ENCODE results near the gene GLTP.
A peak's percentile ranks its signal among the peaks of the same experiment; 100 is the strongest.
"Not testable (repeated sequence)": the region's sequence is repeated elsewhere in the genome, so short reads cannot be mapped to it uniquely, and the experiment has no call there.

The GLTP gene

DNA sequence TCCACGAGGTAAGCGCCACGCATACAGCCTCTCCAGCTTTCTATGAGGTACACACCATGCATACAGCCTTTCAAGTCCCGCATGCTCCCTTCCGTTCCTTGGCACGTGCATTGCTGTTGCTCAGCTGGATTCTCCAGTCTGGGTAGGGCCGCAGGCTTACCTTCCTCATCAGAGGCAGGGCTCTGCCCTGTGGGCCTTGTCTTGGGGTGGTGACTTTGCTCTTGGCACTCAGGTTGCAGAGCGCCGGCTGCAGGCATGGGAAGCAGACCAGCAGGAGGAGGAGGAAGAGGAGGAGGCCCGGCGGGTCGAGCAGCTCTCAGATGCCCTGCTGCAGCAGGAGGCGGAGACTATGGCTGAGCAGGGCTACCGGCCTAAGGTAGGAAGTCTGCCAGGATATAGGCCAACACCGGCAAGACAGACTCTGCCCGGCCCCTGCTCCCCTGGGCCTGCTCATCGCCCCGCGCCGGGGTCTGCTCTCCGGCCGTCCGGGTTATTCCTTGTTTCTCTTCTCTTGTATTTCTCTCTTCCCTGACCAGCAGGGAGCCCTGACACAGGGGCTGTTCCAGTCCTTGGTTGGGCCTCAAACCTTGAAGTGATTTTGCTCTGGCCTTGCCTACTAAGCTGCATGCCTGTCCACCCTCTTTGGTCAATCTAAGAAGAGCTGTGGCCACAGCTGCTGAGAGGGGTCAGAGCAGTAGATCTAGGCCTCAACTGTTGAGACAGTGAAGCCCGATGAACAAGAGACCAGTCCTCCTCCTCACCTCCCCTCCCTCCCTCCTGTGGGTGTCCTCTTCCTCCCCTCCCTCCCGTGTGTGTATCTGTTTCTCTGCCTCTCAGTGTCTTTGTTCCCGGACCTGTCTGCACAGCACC, 35.1 kb upstream of the GLTP start:
- Mint-ChIP-seq H3K9me3 (no peaks in the 10 kb centered on the region), H3K4me1 (no peaks in the 10 kb centered on the region), H3K27ac (peak overlapping the region; percentile 85), H3K36me3 (peaks cover 94% of the 10 kb centered on the region), H3K4me3 (no peak overlapping the region)
- DNase-seq (ENCODE audit: low spot score in 2 of 2) (no peak), ATAC-seq (no peak)

DNA sequence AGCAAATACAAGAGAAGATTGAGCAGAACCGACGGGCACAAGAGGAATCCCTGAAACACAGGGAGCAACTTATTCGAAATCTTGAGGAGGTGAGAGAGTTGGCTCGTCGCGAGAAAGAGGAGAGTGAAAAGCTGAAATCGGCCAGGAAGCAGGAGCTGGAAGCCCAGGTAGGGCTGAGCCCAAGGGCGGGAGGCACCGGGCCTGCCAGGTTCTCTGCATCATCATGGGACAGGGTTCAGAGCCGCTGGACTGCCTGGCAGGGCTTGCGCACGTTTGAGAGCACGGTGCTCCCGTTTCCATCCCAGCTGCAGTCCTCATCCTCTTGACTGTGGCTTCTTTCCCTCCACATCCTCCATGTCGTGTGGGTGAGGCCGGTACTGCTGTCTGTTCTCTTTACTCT, 34.1 kb upstream of the GLTP start:
- H3K4me1 Mint-ChIP-seq, result no peaks in the 10 kb centered on the region
- H3K4me3 Mint-ChIP-seq, result no peak overlapping the region
- H3K9me3 Mint-ChIP-seq, result no peaks in the 10 kb centered on the region
- peak overlapping the region; percentile 85 for H3K27ac Mint-ChIP-seq
- H3K36me3 Mint-ChIP-seq, result peaks cover 90% of the 10 kb centered on the region
- no peak for ATAC-seq
- no peak for DNase-seq (ENCODE audit: low spot score in 2 of 2)

DNA sequence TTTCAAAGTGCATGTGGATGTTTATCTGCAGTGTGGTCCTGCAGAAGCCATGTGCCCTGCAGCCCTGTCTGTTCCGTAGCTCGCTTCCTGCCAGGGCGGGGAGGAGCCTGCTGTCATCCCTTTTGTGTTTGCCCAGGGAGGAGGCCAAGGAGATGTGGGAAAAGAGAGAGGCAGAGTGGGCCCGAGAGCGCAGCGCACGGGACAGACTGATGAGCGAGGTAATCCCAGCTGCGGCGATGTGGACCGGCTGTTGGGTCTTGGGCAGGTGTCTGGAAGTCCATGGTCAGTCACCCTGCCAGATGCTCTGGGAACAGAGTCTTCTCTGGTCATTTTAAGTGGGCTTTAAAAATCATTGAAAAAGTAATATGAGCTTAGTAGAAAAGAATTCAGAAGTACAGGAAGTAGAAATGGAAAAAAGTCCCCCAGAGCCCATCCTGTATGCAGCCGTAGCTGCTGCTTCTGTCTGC, 32.5 kb upstream of the GLTP start:
- no peak for DNase-seq (ENCODE audit: low spot score in 2 of 2)
- H3K27ac Mint-ChIP-seq, result no peak overlapping the region
- no peak overlapping the region for H3K4me3 Mint-ChIP-seq
- no peaks in the 10 kb centered on the region for H3K9me3 Mint-ChIP-seq
- no peak for ATAC-seq
- peaks cover 88% of the 10 kb centered on the region for H3K36me3 Mint-ChIP-seq
- no peaks in the 10 kb centered on the region for H3K4me1 Mint-ChIP-seq

DNA sequence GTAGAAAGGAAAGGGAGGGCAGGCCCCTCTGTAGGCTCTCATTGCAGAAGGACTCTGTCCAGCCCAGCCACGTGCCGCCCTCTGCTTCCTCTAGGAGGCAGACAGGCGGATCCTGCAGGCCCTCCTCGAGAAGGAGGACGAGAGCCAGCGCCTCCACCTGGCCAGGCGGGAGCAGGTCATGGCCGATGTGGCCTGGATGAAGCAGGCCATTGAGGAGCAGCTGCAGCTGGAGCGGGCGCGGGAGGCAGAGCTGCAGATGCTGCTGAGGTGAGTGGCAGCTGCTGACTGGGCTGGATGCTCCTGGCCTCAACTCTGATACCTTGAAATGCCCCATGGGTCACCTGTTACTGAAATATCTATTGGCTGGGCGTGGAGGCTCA, 30.6 kb upstream of the GLTP start:
- Mint-ChIP-seq H3K4me3 (no peak overlapping the region), H3K27ac (no peak overlapping the region), H3K9me3 (no peaks in the 10 kb centered on the region), H3K4me1 (no peaks in the 10 kb centered on the region), H3K36me3 (peaks cover 88% of the 10 kb centered on the region)
- ATAC-seq (peak; percentile 54), DNase-seq (ENCODE audit: low spot score in 2 of 2) (no peak)

DNA sequence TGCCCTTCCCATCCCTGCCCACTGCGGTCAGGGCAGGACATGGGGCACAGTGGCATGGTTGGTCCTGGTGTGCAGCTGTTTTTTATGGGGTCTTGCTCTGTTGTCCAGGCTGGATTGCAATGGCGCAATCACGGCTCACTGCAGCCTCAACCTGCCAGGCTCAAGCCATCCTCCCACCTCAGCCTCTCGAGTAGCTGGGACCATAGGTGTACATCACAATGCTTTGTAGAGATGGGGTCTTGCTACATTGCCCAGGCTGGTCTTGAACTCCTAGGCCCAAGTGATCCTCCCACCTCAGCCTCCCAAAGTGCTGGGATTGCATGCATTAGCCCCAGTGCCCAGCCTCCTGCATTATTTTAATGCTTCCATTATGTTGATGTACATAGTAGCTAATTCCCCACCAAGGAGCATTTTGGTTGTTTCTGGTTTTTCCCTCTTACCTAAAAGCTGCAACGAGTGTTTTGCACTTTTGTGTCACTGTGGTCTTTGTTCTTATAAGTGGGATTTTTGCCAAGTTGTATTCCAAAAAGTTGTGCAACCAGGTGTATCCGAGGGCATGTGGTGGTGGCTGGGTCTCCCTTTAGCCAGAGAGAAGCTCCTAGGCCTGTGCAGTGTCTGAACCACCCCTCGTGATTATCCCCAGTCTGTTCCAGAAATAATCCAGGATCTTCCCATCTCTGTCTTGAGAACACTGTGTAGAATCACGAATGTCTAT, 30.1 kb upstream of the GLTP start:
- DNase-seq (ENCODE audit: low spot score in 2 of 2) (no peak), ATAC-seq (no peak)
- Mint-ChIP-seq H3K27ac (no peak overlapping the region), H3K4me1 (no peaks in the 10 kb centered on the region), H3K36me3 (peaks cover 88% of the 10 kb centered on the region), H3K9me3 (no peaks in the 10 kb centered on the region), H3K4me3 (no peak overlapping the region)

DNA sequence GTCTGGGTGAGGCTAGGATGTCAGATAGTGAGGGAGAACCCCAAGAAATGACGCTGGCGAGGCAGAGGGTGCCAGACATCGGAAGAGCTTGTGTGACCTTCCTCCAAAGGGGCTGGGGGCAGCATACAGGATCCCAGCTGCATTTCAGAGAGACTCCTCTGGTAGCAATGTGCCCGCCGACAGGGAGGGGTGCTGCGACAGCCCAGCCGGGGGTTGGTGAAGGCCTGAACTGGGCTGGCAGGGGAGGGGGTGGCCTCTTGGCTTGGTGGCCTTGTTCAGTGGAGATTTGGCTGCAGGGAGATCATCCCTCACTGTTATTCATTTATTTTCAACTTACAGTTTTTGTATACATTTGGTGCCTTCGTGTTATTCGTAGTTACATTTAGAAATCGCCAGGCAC, 25.0 kb upstream of the GLTP start:
- Mint-ChIP-seq H3K27ac (peak overlapping the region; percentile 94), H3K36me3 (peaks cover 74% of the 10 kb centered on the region), H3K9me3 (no peaks in the 10 kb centered on the region)

DNA sequence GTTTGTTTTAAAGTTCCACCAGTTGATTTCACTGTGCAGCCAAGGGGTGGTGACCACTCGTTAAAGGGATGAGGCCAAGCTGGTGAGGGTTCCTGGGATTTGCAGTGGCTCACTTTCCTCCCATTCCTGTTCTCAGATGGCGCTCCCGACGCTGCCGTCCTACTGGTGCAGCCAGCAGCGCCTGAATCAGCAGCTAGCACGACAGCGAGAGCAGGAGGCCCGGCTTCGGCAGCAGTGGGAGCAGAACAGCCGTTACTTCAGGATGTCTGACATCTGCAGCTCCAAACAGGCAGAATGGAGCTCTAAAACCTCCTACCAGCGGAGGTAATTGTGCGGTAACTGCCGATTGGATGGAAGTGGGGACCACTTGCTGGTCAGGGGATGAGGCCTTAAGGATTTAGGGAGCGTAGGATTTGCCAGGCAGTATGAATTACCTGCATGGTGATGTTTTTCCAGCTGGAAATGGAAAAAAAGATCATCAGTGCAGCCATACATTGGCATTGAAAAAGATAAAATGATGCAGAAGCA, 22.6 kb upstream of the GLTP start:
- Mint-ChIP-seq H3K36me3 (peaks cover 63% of the 10 kb centered on the region), H3K4me1 (peaks cover 31% of the 10 kb centered on the region), H3K4me3 (no peak overlapping the region), H3K27ac (no peak overlapping the region), H3K9me3 (no peaks in the 10 kb centered on the region)
- ATAC-seq (no peak), DNase-seq (ENCODE audit: low spot score in 2 of 2) (no peak)

More for the DNA sequence above, 25.0 kb upstream of the GLTP start:
- peaks cover 25% of the 10 kb centered on the region for H3K4me1 Mint-ChIP-seq
- H3K4me3 Mint-ChIP-seq, result no peak overlapping the region
- no peak for DNase-seq (ENCODE audit: low spot score in 2 of 2)
- ATAC-seq, result no peak

DNA sequence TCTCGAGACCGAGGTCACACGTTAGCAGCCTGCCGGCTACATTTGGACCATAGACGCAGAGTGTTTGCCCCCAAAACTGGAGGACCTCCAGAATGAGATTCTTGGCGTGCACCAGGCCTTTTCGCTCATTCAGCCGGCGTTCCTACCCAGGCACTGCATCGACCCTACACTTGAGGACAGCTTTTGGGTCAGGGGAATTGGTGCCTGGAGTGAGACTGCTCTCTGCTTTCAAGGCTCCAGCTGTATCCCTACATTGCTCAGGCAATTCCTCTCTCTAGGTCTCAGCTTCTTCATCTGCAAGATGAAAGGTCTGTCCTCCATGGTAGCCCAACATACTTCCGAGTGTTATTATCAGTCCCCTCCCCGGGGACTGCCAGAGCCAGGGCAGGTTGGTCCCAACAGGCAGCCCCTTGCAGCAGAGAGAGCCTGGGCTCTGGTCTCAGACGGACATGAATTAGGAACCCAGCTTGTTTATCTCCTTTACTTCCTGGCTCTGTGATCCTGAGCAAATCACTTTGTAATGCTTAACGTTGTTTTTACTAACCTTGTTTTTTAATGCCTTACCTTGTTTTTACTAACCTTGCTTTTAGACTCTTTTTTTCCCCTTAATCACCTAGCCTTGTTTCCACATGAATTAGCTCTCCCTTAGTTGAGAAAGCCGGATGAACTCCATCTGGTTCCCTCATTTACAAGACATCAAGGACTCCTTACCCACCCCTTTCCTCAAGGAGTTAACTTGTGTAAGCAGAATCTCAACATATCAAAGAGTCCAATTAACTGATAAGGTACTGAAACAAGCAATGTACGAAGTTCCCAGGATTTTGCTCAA, 20.6 kb upstream of the GLTP start:
- no peaks in the 10 kb centered on the region for H3K9me3 Mint-ChIP-seq
- H3K4me3 Mint-ChIP-seq, result peak overlapping the region; percentile 87
- DNase-seq (ENCODE audit: low spot score in 2 of 2) (no peak), ATAC-seq (peak; percentile 12)
- peaks cover 44% of the 10 kb centered on the region for H3K36me3 Mint-ChIP-seq
- H3K4me1 Mint-ChIP-seq, result peaks cover 31% of the 10 kb centered on the region
- H3K27ac Mint-ChIP-seq, result peak overlapping the region; percentile 95

DNA sequence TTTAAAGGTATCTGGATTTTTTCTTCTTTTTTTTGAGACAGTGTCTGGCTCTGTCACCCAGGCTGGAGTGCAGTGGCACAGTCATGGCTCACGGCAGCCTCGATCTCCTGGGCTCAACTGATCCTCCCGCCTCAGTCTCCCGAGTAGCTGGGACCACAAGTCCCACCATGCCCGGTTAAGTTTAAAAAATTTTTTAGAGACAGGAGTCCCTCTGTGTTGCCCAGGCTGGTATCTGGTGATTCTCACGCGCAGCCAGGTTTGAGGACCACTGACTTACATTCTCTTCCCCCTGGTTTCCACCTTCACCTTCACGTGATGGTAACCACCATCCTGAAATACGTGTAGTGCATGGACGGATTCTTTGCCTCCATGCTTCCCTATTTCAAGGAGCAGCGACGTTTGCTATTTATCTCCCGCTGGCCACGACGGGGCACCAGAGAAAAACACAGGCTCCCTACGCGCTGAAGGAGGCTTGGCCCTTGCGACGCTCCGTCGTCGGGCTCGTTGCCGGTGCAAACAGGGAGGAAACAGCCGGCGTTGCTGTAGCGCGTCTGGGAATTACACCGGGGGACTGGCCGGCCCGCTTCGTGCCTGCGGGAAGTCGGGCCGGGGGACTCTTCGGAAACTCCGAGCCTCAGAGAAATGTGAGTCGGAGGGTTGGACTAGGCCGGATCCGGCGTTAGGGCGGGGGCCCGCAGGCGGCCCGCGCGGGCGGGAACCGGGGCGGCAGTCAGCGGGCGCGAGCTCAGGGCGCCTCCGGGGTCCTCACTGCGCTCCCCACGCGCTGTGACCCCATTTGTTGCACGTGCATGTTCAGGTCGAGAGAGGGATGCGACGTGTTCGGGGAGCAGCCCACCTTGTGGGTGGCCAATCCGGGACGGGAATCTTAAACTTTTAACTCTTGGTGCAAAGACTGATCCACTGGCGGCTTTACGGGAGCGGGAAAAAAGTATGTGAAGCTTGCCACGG, 19.7 kb upstream of the GLTP start, which contains the start of gene TCHP:
Gene TCHP, plus strand, starts transcription at position 492 of the 969 bp plus-strand sequence. CDS start 2,753 bp downstream, outside the sequence.
- H3K4me1 Mint-ChIP-seq, result peaks cover 29% of the 10 kb centered on the region
- H3K9me3 Mint-ChIP-seq, result no peaks in the 10 kb centered on the region
- peak within 1 kb of the TSS; percentile 87 for H3K4me3 Mint-ChIP-seq
- H3K27ac Mint-ChIP-seq, result peak within 1 kb of the TSS; percentile 95
- H3K36me3 Mint-ChIP-seq, result peaks cover 35% of the 10 kb centered on the region
- peak; percentile 42 to 83 for DNase-seq (ENCODE audit: low spot score in 2 of 2)
- peak; percentile 90 for ATAC-seq

DNA sequence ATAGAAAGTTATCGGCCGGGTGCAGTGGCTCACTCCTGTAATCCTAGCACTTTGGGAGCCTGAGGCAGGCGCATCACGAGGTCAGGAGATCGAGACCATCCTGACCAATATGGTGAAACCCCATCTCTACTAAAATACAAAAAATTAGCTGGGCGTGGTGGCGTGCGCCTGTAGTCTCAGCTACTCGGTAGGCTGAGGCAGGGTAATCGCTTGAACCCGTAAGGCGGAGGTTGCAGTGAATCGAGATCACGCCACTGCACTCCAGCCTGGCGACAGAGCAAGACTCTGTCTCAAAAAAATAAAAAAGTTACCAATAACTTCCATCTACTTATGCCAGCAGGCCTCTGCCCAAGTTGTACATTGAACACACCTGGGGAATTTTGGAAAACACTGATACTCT, 19.0 kb upstream of the GLTP start:
- peaks cover 25% of the 10 kb centered on the region for H3K4me1 Mint-ChIP-seq
- peak overlapping the region; percentile 87 for H3K4me3 Mint-ChIP-seq
- not testable (repeated sequence) for H3K9me3 Mint-ChIP-seq; DNase-seq (ENCODE audit: low spot score in 2 of 2); ATAC-seq
- peak overlapping the region; percentile 95 for H3K27ac Mint-ChIP-seq
- H3K36me3 Mint-ChIP-seq, result peaks cover 27% of the 10 kb centered on the region

DNA sequence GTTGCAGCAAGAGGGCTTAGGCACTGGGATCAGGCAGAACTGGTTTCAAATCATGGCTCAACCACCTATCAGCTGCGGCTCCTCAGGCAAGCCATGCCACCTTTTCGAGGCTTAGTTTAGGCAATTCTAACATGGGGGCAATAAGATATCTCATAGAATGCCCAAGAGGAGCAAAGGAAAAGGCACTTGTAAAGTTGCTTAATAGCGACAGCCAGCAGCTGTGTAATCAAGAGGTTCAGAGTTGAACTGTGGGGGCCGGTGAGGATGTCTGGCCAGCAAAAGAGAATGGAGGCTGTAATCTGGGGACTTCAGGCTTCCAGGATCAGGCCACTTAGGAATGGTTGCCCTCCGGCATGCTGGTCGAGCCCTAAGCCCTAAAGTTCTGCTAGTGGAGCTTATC, 16.7 kb upstream of the GLTP start:
- peaks cover 11% of the 10 kb centered on the region for H3K36me3 Mint-ChIP-seq
- DNase-seq (ENCODE audit: low spot score in 2 of 2) (no peak), ATAC-seq (no peak)
- peaks cover 40% of the 10 kb centered on the region for H3K4me1 Mint-ChIP-seq
- no peaks in the 10 kb centered on the region for H3K9me3 Mint-ChIP-seq
- no peak overlapping the region for H3K4me3 Mint-ChIP-seq
- no peak overlapping the region for H3K27ac Mint-ChIP-seq

DNA sequence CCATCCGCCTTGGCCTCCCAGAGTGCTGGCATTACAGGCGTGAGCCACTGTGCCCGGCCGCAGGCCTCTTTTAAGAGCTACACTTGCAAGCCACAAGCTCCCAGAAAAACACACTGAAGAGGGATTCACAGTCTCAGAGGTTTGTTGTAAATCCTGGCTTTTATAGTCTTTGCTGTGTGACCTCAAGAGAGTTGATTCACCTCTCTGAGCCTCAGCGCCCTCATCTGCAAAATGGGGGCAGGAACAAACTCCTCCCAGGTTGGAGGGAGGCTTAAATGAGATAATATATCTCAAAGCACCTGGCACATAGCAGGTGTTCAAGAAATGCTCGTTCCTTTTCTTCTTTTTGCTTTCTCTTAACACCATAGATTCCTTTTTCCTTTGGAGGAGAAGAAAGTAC, 15.8 kb upstream of the GLTP start:
- Mint-ChIP-seq H3K4me3 (no peak overlapping the region), H3K9me3 (no peaks in the 10 kb centered on the region), H3K4me1 (peaks cover 35% of the 10 kb centered on the region), H3K36me3 (peaks cover 11% of the 10 kb centered on the region), H3K27ac (no peak overlapping the region)
- no peak for DNase-seq (ENCODE audit: low spot score in 2 of 2)
- ATAC-seq, result no peak

DNA sequence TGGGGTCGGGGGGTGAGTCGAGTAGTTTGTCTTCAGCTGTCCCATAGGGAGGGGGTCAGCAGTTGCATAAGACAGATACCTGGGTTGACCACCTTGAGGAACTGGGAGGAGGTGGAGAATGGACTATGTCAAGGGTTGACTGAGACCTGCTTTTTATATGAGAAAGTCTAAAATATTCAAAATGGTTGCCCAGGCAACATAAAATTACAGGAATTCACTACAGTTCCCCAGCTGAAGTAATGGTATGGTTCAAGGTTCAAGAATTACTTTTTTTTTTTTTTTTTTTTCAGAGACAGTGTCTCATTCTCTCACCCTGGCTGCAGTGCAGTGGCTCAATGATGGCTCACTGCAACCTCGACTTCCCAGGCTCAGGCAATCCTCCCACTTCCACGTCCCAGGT, 14.6 kb upstream of the GLTP start:
- Mint-ChIP-seq H3K27ac (no peak overlapping the region), H3K9me3 (no peaks in the 10 kb centered on the region), H3K4me1 (peaks cover 24% of the 10 kb centered on the region), H3K36me3 (peaks cover 3% of the 10 kb centered on the region), H3K4me3 (no peak overlapping the region)
- DNase-seq (ENCODE audit: low spot score in 2 of 2) (no peak), ATAC-seq (no peak)

All from stimulated activated effector memory CD8-positive, alpha-beta T cell treated with anti-CD3 and anti-CD28 coated beads, Interleukin-12 subunit alpha, Interleukin-12 subunit beta, amount 100 ng/mL, for 72 hours (primary cell).